GM23248 (cell line): Measurements from ENCODE around the gene NOL4L. TPM values are rescaled to one million over a fixed set of nuclear protein-coding genes. Genes with fewer than 3 reads are reported as not detected.

Experiments used
- DNase-seq: peaks from one replicate; pipeline ENCODE4 v3.0.0-alpha.2; 2015
- H2AFZ ChIP-seq: fragments of 200-600 bp; sonication (generic); 2 replicates; pipeline ENCODE4 v1.6.1; 2016; ENCODE audit warnings: antibody characterized with exemption
- H3F3A ChIP-seq: fragments of 200-600 bp; sonication (generic); 2 replicates; pipeline ENCODE4 v1.6.1; 2016; ENCODE audit warnings: mild to moderate bottlenecking, antibody characterized with exemption, mixed run types; ENCODE audit not compliant: insufficient read depth
- H3K27ac ChIP-seq: fragments of 200-600 bp; sonication (generic); 2 replicates; pipeline ENCODE4 v1.5.1; 2016; ENCODE audit warnings: mild to moderate bottlenecking
- H3K27me3 ChIP-seq: fragments of 200-600 bp; sonication (generic); replicated peaks from 2 replicates; pipeline ENCODE4 v1.6.1; 2016; ENCODE audit warnings: mild to moderate bottlenecking; ENCODE audit not compliant: insufficient read depth
- H3K36me3 ChIP-seq: fragments of 200-600 bp; sonication (generic); 2 replicates; pipeline ENCODE4 v1.6.1; 2016; ENCODE audit warnings: low read depth, mild to moderate bottlenecking
- H3K4me1 ChIP-seq: fragments of 200-600 bp; sonication (generic); 2 replicates; pipeline ENCODE4 v1.6.1; 2016; ENCODE audit warnings: mild to moderate bottlenecking; ENCODE audit not compliant: insufficient read depth
- H3K4me2 ChIP-seq: fragments of 200-600 bp; sonication (generic); one replicate; pipeline ENCODE4 v1.6.1; 2016; ENCODE audit warnings: mild to moderate bottlenecking; ENCODE audit not compliant: unreplicated experiment
- H3K4me3 ChIP-seq: fragments of 200-600 bp; sonication (generic); 2 replicates; pipeline ENCODE4 v1.5.1; 2016; ENCODE audit warnings: mild to moderate bottlenecking
- H3K79me2 ChIP-seq: fragments of 200-600 bp; sonication (generic); 2 replicates; pipeline ENCODE4 v1.6.1; 2016; ENCODE audit warnings: mild to moderate bottlenecking; ENCODE audit not compliant: insufficient read depth
- H3K9ac ChIP-seq: fragments of 200-600 bp; sonication (generic); 2 replicates; pipeline ENCODE4 v1.6.1; 2016; ENCODE audit warnings: mild to moderate bottlenecking
- H3K9me2 ChIP-seq: fragments of 200-600 bp; sonication (generic); 2 replicates; pipeline ENCODE4 v1.6.1; 2016; ENCODE audit warnings: mixed run types, mild to moderate bottlenecking, moderate library complexity; ENCODE audit not compliant: insufficient read depth
- H3K9me3 ChIP-seq: fragments of 200-600 bp; sonication (generic); one replicate; pipeline ENCODE4 v1.6.1; 2017; ENCODE audit warnings: low read depth
- H4K20me1 ChIP-seq: fragments of 200-600 bp; sonication (generic); 2 replicates; pipeline ENCODE4 v1.6.0; 2016; ENCODE audit not compliant: insufficient read depth
- EZH2 ChIP-seq: fragments of 200-600 bp; sonication (generic); IDR thresholded peaks from 2 replicates; pipeline ENCODE4 v1.6.1; 2018; ENCODE audit warnings: antibody characterized with exemption, mild to moderate bottlenecking; ENCODE audit not compliant: insufficient read depth, poor library complexity, severe bottlenecking
- EZH2phosphoT487 ChIP-seq: fragments of 200-600 bp; sonication (generic); IDR thresholded peaks from 2 replicates; pipeline ENCODE4 v1.6.1; 2018; ENCODE audit warnings: antibody characterized with exemption, moderate library complexity, mild to moderate bottlenecking, low read depth; ENCODE audit not compliant: insufficient read depth
- WGBS, 2 experiments: methylation state at CpG; one replicate each; pipeline ENCODE4 v1.1.6; 2015 to 2017; ENCODE audit warnings: low lambda C conversion rate in 2 of 2, low coverage in 1 of 2; ENCODE audit errors: missing lambda C conversion rate in 2 of 2; 5-methylcytosine and 5-hydroxymethylcytosine counted together
- in situ Hi-C: fragments of 300-500 bp; cut with MboI; formaldehyde crosslinking; loops from 2 replicates; pipeline ENCODE4 v1.15.0; 2020
- polyA plus RNA-seq: library from polyadenylated mRNA; unstranded; fragments of >200 nt; fragmentation: Nextera tagmentation; extraction: Ambion mirVana; gene quantifications from 2 replicates; pipeline ENCODE4 v1.2.1, GENCODE V29; 2016
- total RNA-seq: library from RNA; depleted of rRNA; stranded (reverse); fragments of >200 nt; shearing (Covaris generic); gene quantifications from 2 replicates; pipeline ENCODE4 v1.2.3, GENCODE V29; 2014

Gene NOL4L
- total and polyA plus RNA-seq, 2 experiments from 2014 or later: 5.2 to 7.9 TPM

DNA sequence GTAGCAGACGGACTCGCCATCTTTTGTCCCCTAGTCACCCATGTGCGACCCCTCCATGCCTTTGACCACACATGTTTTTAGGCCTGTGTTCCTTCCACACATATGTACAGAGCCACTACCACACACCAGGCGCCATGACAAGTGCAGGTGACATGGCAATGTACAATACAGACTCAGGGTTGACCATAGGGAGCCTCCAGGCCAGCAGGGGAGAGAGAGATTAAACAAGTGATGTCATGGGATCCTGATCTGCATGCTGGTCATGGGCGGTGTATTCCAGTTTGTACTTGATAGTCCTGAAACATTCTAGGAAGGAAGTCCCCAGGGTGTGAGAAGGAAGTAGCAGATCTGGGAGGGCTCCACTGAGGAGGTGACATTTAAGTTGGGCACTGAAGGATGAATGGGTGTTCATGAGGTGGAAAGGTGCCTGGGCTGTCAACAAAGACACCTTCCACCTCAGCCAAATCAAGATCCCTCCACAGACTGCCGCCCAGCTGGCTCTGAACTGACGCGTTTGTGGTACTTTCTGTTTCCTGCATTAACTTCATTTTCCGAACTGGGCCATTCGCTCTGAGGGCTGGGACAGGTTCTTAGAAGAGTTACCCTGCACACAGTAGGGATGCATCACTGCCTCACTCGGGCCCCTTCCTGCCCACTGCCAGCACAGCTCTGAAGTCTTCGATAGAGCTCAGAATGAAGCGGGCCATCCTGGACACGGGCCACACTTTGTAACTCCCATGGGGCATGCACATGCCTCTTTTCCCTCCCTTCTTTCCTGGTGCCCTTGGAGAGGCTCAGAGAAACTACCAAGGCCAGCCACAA lies 94.0 kb downstream of the NOL4L start:
- in situ Hi-C loops: no loop called here
- Histone ChIP-seq H4K20me1 (no peaks in the 10 kb centered on the region), H3K9ac (no peak overlapping the region), H3K4me2 (no peak overlapping the region), H3K4me1 (no peaks in the 10 kb centered on the region), H3K4me3 (no peak overlapping the region), H3F3A (no peaks in the 10 kb centered on the region), H3K79me2 (no peaks in the 10 kb centered on the region), H3K36me3 (no peaks in the 10 kb centered on the region), H3K27ac (no peak overlapping the region), H3K9me2 (no peaks in the 10 kb centered on the region), H2AFZ (no peak overlapping the region), H3K9me3 (no peaks in the 10 kb centered on the region), H3K27me3 (no peaks in the 10 kb centered on the region)
- no peak for DNase-seq
- no peak for TF ChIP-seq EZH2phosphoT487
- 81 to 86% methylated on average over 14 of the region's 14 CpGs for WGBS, 2 experiments

DNA sequence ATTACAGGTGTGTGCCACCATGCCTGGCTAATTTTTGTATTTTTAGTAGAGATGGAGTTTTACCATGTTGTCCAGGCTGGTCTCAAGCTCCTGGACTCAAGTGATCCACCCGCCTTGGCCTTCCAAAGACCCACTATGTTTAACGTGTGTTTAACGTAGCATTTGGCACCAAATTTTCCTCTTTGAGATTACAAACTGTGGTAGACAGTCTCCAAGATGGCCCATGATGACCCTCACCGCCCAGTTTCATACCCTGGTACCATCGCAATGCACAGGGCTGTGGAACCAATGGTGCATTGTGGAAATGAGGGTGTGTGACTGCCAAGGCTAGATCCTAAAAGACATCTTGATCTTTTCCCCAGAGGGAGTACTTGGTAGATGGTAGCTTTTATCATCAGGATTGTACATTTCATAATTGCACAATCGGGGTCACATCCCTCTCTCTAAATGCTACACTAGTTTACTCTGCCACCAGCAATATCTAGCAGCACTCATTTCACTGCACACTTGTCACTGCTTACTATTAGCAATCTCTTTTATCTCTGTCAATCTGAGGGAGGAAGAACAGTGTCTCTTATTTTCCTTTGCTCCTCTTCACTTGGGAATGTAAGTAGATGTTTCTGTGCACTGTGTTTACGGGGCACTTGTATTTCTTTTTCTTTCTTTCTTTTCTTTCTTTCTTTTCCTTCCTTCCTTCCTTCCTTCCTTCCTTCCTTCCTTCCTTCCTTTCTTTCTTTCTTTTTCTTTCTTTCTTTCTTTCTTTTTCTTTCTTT lies 96.9 kb downstream of the NOL4L start:
- Histone ChIP-seq H3K9me3 (no peaks in the 10 kb centered on the region), H3K9ac (no peak overlapping the region), H2AFZ (no peak overlapping the region), H3K4me3 (no peak overlapping the region), H3K36me3 (no peaks in the 10 kb centered on the region), H3K4me1 (no peaks in the 10 kb centered on the region), H4K20me1 (no peaks in the 10 kb centered on the region), H3K27me3 (no peaks in the 10 kb centered on the region), H3K9me2 (no peaks in the 10 kb centered on the region), H3K27ac (no peak overlapping the region), H3K79me2 (no peaks in the 10 kb centered on the region), H3F3A (peaks cover 15% of the 10 kb centered on the region; the same call in 1 of the 2 replicates), H3K4me2 (no peak overlapping the region)
- in situ Hi-C loops: no loop called here
- no peak for DNase-seq
- TF ChIP-seq EZH2phosphoT487 (no peak), EZH2 (no peak)
- 80% methylated on average over 7 of the region's 7 CpGs for WGBS, 2 experiments

DNA sequence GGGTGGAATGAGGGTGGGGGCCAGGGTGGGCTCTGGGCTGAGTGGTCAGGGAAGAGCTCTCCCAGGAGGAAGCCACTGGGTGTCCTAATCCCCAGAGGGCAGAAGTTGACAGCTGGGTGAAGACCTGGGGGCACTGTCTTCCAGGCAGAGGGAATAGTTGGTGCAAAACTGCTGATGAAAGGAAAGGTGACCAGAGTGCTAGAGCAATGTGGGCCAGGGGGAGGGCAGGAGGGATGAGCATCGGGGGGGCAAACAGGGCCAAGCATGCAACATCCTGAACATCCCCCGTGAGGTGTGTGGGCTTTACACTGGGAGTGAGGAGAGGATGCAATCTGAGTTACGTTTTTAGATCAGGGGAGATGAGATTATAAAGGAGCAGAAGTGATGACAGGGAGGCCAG lies 97.8 kb downstream of the NOL4L start:
- Histone ChIP-seq H3K36me3 (no peaks in the 10 kb centered on the region), H3K9me2 (no peaks in the 10 kb centered on the region), H3K4me3 (no peak overlapping the region), H4K20me1 (no peaks in the 10 kb centered on the region), H3K27me3 (no peaks in the 10 kb centered on the region), H3K9ac (no peak overlapping the region), H3K27ac (no peak overlapping the region), H2AFZ (no peak overlapping the region), H3K4me1 (no peaks in the 10 kb centered on the region), H3F3A (peaks cover 15% of the 10 kb centered on the region; the same call in 1 of the 2 replicates), H3K4me2 (no peak overlapping the region), H3K79me2 (no peaks in the 10 kb centered on the region; the same call in 1 of the 2 replicates), H3K9me3 (no peaks in the 10 kb centered on the region)
- DNase-seq: no peak
- in situ Hi-C loops: no loop called here
- TF ChIP-seq EZH2phosphoT487 (no peak), EZH2 (no peak)
- WGBS, 2 experiments: 58 to 76% methylated on average over 2 to 3 of the region's 3 CpGs

DNA sequence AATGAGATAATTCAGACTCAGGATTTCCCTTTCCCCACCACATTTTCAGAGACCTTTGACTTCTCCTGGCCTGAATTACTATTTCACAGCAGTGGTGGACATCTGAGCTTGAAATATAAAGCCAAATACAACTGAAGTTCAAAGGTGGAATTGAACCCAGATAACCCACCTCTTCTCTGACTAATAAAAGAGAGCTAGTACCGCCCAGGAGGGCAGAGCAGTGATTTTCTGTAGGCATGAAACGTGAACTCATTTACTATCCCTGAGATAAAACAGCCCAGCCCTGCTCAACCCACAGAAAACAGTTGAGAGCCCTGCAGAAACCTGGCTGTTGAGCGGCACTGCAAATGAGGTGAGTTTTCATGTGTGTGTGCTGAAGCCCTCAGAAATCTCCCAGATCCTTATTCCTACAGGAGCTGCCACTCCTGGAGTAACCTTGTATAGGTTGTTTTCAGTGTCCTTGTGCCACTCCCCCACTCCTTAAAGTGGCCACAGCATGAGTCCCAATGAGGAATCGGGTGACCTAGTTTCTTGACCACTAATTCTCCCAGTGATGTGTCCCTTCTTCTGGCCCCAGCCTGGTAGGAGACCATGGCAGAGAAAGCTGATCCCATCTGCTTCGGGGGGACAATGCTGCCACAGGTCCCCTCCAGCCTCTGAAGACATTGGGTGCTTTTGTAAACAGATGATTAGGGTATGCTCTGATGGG lies 99.2 kb downstream of the NOL4L start:
- no peak overlapping the region for H3K4me2 ChIP-seq
- no peaks in the 10 kb centered on the region for H3K4me1 ChIP-seq
- WGBS, 2 experiments: 35 to 49% methylated on average over 5 of the region's 5 CpGs
- TF ChIP-seq EZH2: no peak
- TF ChIP-seq EZH2phosphoT487: no peak
- H3K27ac ChIP-seq: no peak overlapping the region
- H3K4me3 ChIP-seq: no peak overlapping the region
- peak overlapping the region; percentile 76; the same call in 1 of the 2 replicates for H2AFZ ChIP-seq
- no peaks in the 10 kb centered on the region for H3K9me3 ChIP-seq
- H3K36me3 ChIP-seq: no peaks in the 10 kb centered on the region
- DNase-seq: no peak
- H3F3A ChIP-seq: peaks cover 15% of the 10 kb centered on the region; the same call in 1 of the 2 replicates
- H4K20me1 ChIP-seq: no peaks in the 10 kb centered on the region
- H3K27me3 ChIP-seq: no peaks in the 10 kb centered on the region
- 0 out of 2 replicates have a peak overlapping the region, but pooled peaks have one; percentile 76 for H3K9ac ChIP-seq
- peaks cover 7% of the 10 kb centered on the region for H3K79me2 ChIP-seq
- no peaks in the 10 kb centered on the region for H3K9me2 ChIP-seq
- in situ Hi-C loops: no loop called here
